ENCODE measurements around the gene R3HDM2. TPM values are rescaled to one million over a fixed set of nuclear protein-coding genes. Genes with fewer than 3 reads are reported as not detected.

The R3HDM2 gene
- total and polyA plus RNA-seq, 2 donors (not counting 1 experiment from before 2014, with no cell fraction given): 21.3 to 22.8 TPM

GRCh38 chr12:57390174-57390573, 40.7 kb downstream of the R3HDM2 start:
- DNase-seq (ENCODE audit: low read depth in 2 of 2): no peak
- Histone ChIP-seq H2AFZ (ENCODE audit: low read length) (no peak overlapping the region), H3K4me2 (ENCODE audit: extremely low read depth, insufficient read depth, low read length) (no peak overlapping the region), H3K4me3 (replicated peaks in 1 of 4; ENCODE audit: control extremely low read depth in 1 of 4, insufficient read depth in 1 of 4, low read depth in 3 of 4, low read length in 4 of 4) (no peak overlapping the region), H3K9ac (ENCODE audit: insufficient read depth, low read length) (no peak overlapping the region), H3K4me1 (ENCODE audit: control insufficient read depth, extremely low read depth, insufficient read depth, low read length) (peaks cover 13% of the 10 kb centered on the region), H3K27me3 (ENCODE audit: control insufficient read depth, insufficient read depth, low read length) (no peaks in the 10 kb centered on the region), H3K9me3 (ENCODE audit: control insufficient read depth, insufficient read depth, low read depth, low read length) (no peaks in the 10 kb centered on the region), H3K79me2 (ENCODE audit: control insufficient read depth, insufficient read depth, low read length) (no peaks in the 10 kb centered on the region), H3K27ac (ENCODE audit: insufficient read depth, low read length) (peak overlapping the region; percentile 37), H3K36me3 (ENCODE audit: control insufficient read depth, insufficient read depth, low read length) (no peaks in the 10 kb centered on the region), H4K20me1 (ENCODE audit: control insufficient read depth, extremely low read depth, insufficient read depth, low read length) (no peaks in the 10 kb centered on the region)
- TF ChIP-seq, protein P1, sequence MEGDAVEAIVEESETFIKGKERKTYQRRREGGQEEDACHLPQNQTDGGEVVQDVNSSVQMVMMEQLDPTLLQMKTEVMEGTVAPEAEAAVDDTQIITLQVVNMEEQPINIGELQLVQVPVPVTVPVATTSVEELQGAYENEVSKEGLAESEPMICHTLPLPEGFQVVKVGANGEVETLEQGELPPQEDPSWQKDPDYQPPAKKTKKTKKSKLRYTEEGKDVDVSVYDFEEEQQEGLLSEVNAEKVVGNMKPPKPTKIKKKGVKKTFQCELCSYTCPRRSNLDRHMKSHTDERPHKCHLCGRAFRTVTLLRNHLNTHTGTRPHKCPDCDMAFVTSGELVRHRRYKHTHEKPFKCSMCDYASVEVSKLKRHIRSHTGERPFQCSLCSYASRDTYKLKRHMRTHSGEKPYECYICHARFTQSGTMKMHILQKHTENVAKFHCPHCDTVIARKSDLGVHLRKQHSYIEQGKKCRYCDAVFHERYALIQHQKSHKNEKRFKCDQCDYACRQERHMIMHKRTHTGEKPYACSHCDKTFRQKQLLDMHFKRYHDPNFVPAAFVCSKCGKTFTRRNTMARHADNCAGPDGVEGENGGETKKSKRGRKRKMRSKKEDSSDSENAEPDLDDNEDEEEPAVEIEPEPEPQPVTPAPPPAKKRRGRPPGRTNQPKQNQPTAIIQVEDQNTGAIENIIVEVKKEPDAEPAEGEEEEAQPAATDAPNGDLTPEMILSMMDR (conservative IDR thresholded peaks at IDR 0.05 in 1 of 2, IDR thresholded peaks at IDR 0.05 in 1 of 2; ENCODE audit: low read depth in 1 of 2, low read length in 2 of 2): no peak
- no peak for TF ChIP-seq EZH2 (IDR thresholded peaks at IDR 0.05; ENCODE audit: low read length, missing control alignments)

DNA sequence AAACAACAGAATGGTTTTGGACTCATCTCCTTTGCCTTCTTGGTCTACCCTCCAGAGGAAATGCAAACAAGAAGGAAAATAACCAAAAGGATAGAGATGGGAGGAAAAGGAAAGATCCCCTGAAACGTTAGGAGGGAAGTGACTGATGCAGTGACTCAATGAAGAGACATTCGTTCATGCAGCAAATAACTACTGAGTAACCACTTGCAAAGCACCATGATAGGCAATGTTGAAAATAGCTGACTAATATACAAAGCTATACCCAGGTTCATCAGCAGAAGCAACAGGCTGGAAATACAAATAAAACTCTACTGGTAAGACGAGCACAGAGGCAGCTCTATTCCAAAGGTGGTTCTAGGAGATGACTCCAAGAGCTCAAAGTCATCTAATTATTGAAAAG, 41.8 kb downstream of the R3HDM2 start:
- Histone ChIP-seq H3K79me2 (ENCODE audit: control insufficient read depth, insufficient read depth, low read length) (no peaks in the 10 kb centered on the region), H3K27ac (ENCODE audit: insufficient read depth, low read length) (peak overlapping the region; percentile 49)

DNA sequence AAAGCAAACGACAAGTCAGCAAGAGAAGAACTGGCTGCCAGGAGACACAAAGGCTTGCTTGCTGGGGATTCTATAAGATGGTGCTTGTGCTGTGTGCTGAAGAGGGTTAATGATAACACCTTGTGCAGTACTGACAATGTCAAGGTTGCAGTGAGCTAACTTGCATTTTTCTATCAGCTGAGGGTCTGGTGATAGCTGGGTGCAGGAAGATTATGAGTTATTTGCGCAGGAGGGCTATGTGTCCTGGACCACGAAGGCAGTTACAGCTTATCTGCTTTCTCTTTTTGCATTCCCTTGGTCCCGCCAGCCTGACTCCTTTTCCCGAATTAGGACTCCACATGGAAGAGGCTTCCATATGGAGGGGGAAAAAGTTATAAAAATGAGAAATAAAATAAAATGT, 42.4 kb downstream of the R3HDM2 start:
- DNase-seq (ENCODE audit: low read depth in 2 of 2): no peak
- no peak overlapping the region for H3K4me3 ChIP-seq (replicated peaks in 1 of 4; ENCODE audit: control extremely low read depth in 1 of 4, insufficient read depth in 1 of 4, low read depth in 3 of 4, low read length in 4 of 4)
- no peaks in the 10 kb centered on the region for H3K79me2 ChIP-seq (ENCODE audit: control insufficient read depth, insufficient read depth, low read length)
- H3K4me2 ChIP-seq (ENCODE audit: extremely low read depth, insufficient read depth, low read length): no peak overlapping the region
- H3K36me3 ChIP-seq (ENCODE audit: control insufficient read depth, insufficient read depth, low read length): no peaks in the 10 kb centered on the region
- H3K9me3 ChIP-seq (ENCODE audit: control insufficient read depth, insufficient read depth, low read depth, low read length): no peaks in the 10 kb centered on the region
- H4K20me1 ChIP-seq (ENCODE audit: control insufficient read depth, extremely low read depth, insufficient read depth, low read length): no peaks in the 10 kb centered on the region
- H2AFZ ChIP-seq (ENCODE audit: low read length): no peak overlapping the region
- peak overlapping the region; percentile 49 for H3K27ac ChIP-seq (ENCODE audit: insufficient read depth, low read length)
- TF ChIP-seq, protein P1 (conservative IDR thresholded peaks at IDR 0.05 in 1 of 2, IDR thresholded peaks at IDR 0.05 in 1 of 2; ENCODE audit: low read depth in 1 of 2, low read length in 2 of 2): no peak
- no peak for TF ChIP-seq EZH2 (IDR thresholded peaks at IDR 0.05; ENCODE audit: low read length, missing control alignments)
- peaks cover 13% of the 10 kb centered on the region for H3K4me1 ChIP-seq (ENCODE audit: control insufficient read depth, extremely low read depth, insufficient read depth, low read length)
- H3K9ac ChIP-seq (ENCODE audit: insufficient read depth, low read length): no peak overlapping the region
- no peaks in the 10 kb centered on the region for H3K27me3 ChIP-seq (ENCODE audit: control insufficient read depth, insufficient read depth, low read length)

More for the DNA sequence above, 41.8 kb downstream of the R3HDM2 start:
- DNase-seq (ENCODE audit: low read depth in 2 of 2): peak; percentile 76 to 92
- H3K9me3 ChIP-seq (ENCODE audit: control insufficient read depth, insufficient read depth, low read depth, low read length): no peaks in the 10 kb centered on the region
- H3K9ac ChIP-seq (ENCODE audit: insufficient read depth, low read length): no peak overlapping the region
- peak overlapping the region; percentile 56 for H3K4me2 ChIP-seq (ENCODE audit: extremely low read depth, insufficient read depth, low read length)
- no peaks in the 10 kb centered on the region for H3K27me3 ChIP-seq (ENCODE audit: control insufficient read depth, insufficient read depth, low read length)
- H3K36me3 ChIP-seq (ENCODE audit: control insufficient read depth, insufficient read depth, low read length): no peaks in the 10 kb centered on the region
- H2AFZ ChIP-seq (ENCODE audit: low read length): no peak overlapping the region
- H3K4me3 ChIP-seq (replicated peaks in 1 of 4; ENCODE audit: control extremely low read depth in 1 of 4, insufficient read depth in 1 of 4, low read depth in 3 of 4, low read length in 4 of 4): no peak overlapping the region
- peaks cover 13% of the 10 kb centered on the region for H3K4me1 ChIP-seq (ENCODE audit: control insufficient read depth, extremely low read depth, insufficient read depth, low read length)
- H4K20me1 ChIP-seq (ENCODE audit: control insufficient read depth, extremely low read depth, insufficient read depth, low read length): no peaks in the 10 kb centered on the region
- no peak for TF ChIP-seq EZH2 (IDR thresholded peaks at IDR 0.05; ENCODE audit: low read length, missing control alignments)
- TF ChIP-seq, protein P1 (conservative IDR thresholded peaks at IDR 0.05 in 1 of 2, IDR thresholded peaks at IDR 0.05 in 1 of 2; ENCODE audit: low read depth in 1 of 2, low read length in 2 of 2): no peak

Data from fibroblast of lung (primary cell).